Fibroblast of villous mesenchyme (primary cell): ENCODE data around the gene MYH7. TPM values are rescaled to one million over a fixed set of nuclear protein-coding genes. Genes with fewer than 3 reads are reported as not detected.

Experiments
- DNase-seq: peaks from one replicate; pipeline ENCODE4 v3.0.0-alpha.2; 2010; ENCODE audit warnings: low read depth
- H3K4me3 ChIP-seq: 2 replicates; pipeline ENCODE4 v1.5.1; 2011; ENCODE audit warnings: low read depth, mild to moderate bottlenecking, low read length
- CTCF ChIP-seq: IDR thresholded peaks from 2 replicates; pipeline ENCODE4 v1.5.1; 2012; ENCODE audit warnings: low read depth, mild to moderate bottlenecking, low read length; ENCODE audit not compliant: insufficient read depth
- total RNA-seq: library from RNA; depleted of rRNA; stranded (reverse); fragments of >200 nt; gene quantifications from 2 replicates; pipeline ENCODE4 v1.2.3, GENCODE V29; 2012

Gene MYH7
- total RNA-seq, 1 donor: not detected

GRCh38 chr14:23436327-23437132 is 1.1 kb upstream of the MYH7 start:
- no peak for DNase-seq
- no peak overlapping the region for H3K4me3 ChIP-seq
- no peak for TF ChIP-seq CTCF

GRCh38 chr14:23434488-23435222 is 805 bp downstream of the MYH7 start:
- no peak for DNase-seq
- no peak for TF ChIP-seq CTCF
- no peak overlapping the region for H3K4me3 ChIP-seq

- no peak overlapping the region for H3K4me3 ChIP-seq
- no peak for TF ChIP-seq CTCF
- no peak for DNase-seq
Measured at GRCh38 chr14:23433457-23433856, 2.0 kb downstream of the MYH7 start.

- TF ChIP-seq CTCF: no peak
- DNase-seq: no peak
- no peak overlapping the region for H3K4me3 ChIP-seq
Measured at GRCh38 chr14:23432946-23433345, 2.5 kb downstream of the MYH7 start.

- TF ChIP-seq CTCF: no peak
- H3K4me3 ChIP-seq: no peak overlapping the region
- no peak for DNase-seq
Measured at GRCh38 chr14:23432102-23432925, 3.1 kb downstream of the MYH7 start.

GRCh38 chr14:23431486-23431885 is 4.0 kb downstream of the MYH7 start:
- TF ChIP-seq CTCF: no peak
- H3K4me3 ChIP-seq: no peak overlapping the region
- no peak for DNase-seq
